GM19193 (cell line): ENCODE results near the gene RNF215.

ENCODE experiments used
- POLR2A ChIP-seq: IDR thresholded peaks from 4 replicates; pipeline ENCODE4 v1.6.1; 2011; ENCODE audit not compliant: insufficient read depth, insufficient read length; ENCODE audit errors: extremely low read depth

RNF215 gene

GRCh38 chr22:30423959-30424533 is 36.8 kb upstream of the RNF215 start:
- peak; percentile 66 for TF ChIP-seq POLR2A

- peak; percentile 86 for TF ChIP-seq POLR2A
These were observed 36.2 kb upstream of the RNF215 start for GRCh38 chr22:30423301-30423958.

GRCh38 chr22:30422481-30423300 is 35.5 kb upstream of the RNF215 start:
- no peak for TF ChIP-seq POLR2A

GRCh38 chr22:30421695-30422480 is 34.7 kb upstream of the RNF215 start:
- no peak for TF ChIP-seq POLR2A

- TF ChIP-seq POLR2A: no peak
These were observed 33.3 kb upstream of the RNF215 start for GRCh38 chr22:30420347-30421125.

- TF ChIP-seq POLR2A: no peak
These were observed 29.6 kb upstream of the RNF215 start for GRCh38 chr22:30416837-30417236.

GRCh38 chr22:30416403-30416802 is 29.2 kb upstream of the RNF215 start:
- TF ChIP-seq POLR2A: no peak

GRCh38 chr22:30414525-30415047 is 27.4 kb upstream of the RNF215 start:
- no peak for TF ChIP-seq POLR2A

GRCh38 chr22:30413745-30414524 is 26.7 kb upstream of the RNF215 start:
- TF ChIP-seq POLR2A: no peak

- no peak for TF ChIP-seq POLR2A
These were observed 25.8 kb upstream of the RNF215 start for GRCh38 chr22:30413001-30413400.

- no peak for TF ChIP-seq POLR2A
These were observed 24.6 kb upstream of the RNF215 start for GRCh38 chr22:30411780-30412179.

- no peak for TF ChIP-seq POLR2A
These were observed 21.3 kb upstream of the RNF215 start for GRCh38 chr22:30408388-30409102.

GRCh38 chr22:30406400-30406799 is 19.2 kb upstream of the RNF215 start:
- TF ChIP-seq POLR2A: no peak
